HG03520 (cell line): ENCODE data around the gene PODXL.
"Not testable (repeated sequence)": the region's sequence is repeated elsewhere in the genome, so short reads cannot be mapped to it uniquely, and the experiment has no call there.

Experiments used
- ATAC-seq: cut with Tn5 transposase; IDR thresholded peaks from one replicate; pipeline ENCODE4 v1.9.1; 2021; ENCODE audit warnings: mild to moderate bottlenecking, moderate library complexity; ENCODE audit not compliant: unreplicated experiment

The PODXL gene

DNA sequence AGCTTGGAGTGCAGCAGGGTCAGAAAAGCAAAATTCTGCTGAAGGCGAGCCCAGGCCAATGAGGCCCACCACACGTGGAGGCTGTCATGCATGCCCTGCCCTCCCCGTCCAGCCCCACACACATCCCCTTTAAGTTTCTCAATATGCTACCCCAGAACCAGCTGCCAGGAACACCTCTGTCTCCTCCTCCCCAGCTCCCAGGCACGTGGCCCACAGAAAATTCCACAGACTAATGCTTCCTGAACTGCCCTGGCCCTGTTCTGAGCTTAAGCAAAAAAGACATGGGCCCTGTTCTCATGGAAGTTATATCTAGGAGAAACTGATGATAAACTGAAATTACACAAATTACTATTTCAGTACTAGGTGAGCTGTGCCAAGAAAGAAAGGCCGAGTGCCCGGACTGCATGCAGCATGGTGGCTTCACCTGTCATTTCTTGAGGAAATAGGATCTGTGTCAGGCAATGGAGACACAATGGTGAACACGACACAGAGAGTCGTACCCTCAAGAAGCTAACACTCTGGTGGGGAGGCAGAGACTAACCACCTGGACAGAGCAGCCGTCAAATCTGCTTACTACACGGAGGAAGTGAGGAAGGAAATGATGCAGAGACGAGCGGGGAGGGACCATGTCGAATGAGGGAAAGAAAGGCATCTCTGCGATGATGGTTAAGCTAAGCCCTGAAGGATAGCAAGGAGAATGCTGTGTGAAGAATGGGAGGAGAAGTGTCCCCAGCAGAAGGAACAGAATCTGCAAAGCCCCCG lies 44.5 kb downstream of the PODXL start:
- ATAC-seq: no peak

- ATAC-seq: no peak
Observed at GRCh38 chr7:131511071-131511470, 45.4 kb downstream of the PODXL start.

- no peak for ATAC-seq
Observed at GRCh38 chr7:131509781-131510180, 46.6 kb downstream of the PODXL start.

- ATAC-seq: no peak
Observed at GRCh38 chr7:131508754-131509486, 47.5 kb downstream of the PODXL start.

GRCh38 chr7:131507592-131508331 lies 48.7 kb downstream of the PODXL start:
- ATAC-seq: peak; percentile 87

GRCh38 chr7:131506597-131506996 lies 49.8 kb downstream of the PODXL start:
- no peak for ATAC-seq

DNA sequence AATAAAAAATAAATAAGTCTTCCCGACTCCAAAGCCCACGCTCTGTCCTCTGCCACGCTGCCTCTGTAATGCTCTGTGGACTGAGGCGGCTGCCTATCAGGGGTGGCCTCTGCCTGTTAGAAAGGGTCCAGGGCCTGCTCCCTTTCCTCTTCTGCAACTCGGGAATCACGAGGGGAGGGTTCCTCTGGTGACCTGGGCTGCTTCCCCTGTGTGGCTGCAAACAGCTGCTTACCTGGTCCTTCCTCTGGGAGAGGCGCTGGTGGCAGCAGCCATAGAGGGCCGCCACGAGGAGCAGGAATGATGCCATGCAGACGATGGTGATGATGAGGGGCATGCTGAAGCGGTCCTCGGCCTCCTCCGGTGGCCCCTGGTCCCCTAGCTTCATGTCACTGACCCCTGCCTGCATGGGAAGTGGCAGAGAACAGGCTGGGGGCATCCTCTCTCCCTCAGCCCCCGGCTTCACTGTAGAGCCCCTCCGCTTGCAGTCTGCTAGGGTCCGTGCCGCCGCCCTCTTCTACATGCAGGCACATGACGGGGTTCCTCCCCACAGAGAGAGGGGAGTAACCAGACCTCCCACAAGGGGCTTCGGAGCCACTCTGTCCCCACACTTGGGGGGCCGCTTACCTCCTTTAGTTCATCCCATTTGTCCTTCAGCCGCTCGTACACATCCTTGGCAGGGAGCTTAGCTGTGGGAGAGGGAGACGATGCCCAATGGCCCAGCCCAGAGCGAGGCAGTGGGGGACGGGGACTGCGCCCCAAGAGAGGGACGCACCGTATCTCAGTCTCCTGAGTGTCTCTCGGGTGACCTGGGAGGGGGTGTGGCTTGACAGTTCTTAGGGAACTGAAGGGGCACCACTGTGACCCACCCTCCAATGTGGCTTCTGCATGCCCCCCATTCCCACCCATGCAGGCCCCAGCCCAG lies 50.5 kb downstream of the PODXL start:
- no peak for ATAC-seq

- ATAC-seq: not testable (repeated sequence)
Observed at GRCh38 chr7:131505037-131505620, 51.3 kb downstream of the PODXL start.

DNA sequence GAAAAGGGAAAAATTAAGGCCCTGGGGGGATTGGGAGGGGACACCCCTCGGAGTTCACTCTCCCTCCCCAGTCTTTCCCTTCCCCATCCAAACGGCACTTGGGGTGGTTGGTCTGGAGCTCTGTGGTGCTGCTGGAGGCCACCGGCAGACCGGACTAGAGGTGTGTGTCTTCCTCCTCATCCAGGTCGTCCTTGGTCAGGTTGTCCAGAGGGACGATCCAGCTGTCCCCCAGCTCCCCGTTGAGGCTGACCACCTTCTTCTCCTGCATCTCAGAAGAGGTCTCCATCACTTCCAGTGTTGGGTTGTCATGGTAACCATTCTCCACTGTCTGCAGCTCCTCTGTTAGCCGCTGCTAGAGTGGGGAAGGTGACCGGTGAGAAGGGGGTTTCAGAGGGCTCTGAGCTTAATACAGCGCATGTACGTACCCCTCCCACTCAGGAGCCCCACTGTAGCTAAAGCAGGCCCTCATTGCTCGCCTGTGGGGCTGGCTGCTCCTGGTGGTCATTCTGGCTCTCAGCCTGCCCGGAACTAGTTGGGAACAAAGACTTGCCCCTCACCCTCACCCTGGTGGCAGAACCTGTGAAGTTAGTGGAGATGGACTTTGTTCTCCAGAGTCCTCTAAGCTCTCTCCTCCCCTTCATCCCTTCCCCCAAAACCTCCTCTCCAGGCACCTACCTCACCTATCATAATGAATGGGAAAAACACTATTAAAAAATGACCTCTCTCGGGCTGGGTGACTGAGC lies 52.1 kb downstream of the PODXL start:
- no peak for ATAC-seq

DNA sequence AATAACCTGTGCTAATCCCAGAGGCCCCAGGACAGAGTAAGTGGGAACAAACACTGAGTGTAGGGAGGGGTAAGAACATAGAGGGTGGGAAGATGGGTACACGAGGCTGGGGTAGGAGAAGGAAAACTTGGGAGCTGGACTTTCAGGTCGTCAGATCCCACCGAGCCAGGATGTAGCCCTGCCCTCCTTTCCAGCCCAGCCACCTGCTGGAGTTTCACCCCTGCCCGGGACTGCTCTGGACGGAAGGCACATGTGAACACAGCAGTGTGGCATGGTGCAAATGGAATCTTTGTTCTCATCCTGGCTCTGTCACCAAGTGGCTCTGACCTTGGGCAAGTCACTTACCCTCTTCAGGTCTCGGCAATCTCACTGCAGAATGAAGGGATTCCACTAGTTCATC lies 52.8 kb downstream of the PODXL start:
- no peak for ATAC-seq

DNA sequence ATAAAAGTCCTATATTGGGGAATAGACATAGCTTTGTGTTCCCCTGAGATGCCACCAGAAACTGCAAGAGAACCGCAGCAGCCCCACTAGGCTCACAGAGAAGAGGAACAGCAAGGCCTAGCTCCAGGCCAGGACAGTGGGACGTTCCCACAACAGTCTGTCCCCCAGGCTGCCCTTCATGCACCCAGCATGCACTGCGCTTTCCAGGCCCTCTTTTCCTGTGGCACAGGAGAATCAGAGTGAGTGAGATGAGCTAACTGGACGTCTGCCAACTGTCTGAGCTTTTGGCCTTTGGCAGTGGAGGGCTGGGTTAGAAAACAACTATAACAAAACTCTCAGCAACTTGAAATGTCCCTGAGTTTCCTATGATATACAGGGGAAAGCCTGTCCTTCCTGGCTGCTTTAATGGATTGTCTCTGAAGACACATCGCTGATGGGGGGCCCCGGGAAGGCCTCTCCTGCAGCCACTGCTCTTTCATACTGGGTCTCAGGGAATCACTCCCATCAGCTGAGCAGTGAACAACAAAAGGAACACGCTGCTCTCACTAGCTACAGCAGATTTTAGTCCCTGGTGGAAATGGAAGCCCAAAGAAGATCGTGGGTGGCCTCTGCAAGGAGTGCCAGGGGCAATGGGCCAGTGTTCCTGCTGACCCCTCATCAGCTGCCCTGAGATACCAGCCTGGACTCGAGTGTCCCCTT lies 53.5 kb downstream of the PODXL start:
- no peak for ATAC-seq

- ATAC-seq: no peak
Observed at GRCh38 chr7:131501930-131502685, 54.3 kb downstream of the PODXL start.

DNA sequence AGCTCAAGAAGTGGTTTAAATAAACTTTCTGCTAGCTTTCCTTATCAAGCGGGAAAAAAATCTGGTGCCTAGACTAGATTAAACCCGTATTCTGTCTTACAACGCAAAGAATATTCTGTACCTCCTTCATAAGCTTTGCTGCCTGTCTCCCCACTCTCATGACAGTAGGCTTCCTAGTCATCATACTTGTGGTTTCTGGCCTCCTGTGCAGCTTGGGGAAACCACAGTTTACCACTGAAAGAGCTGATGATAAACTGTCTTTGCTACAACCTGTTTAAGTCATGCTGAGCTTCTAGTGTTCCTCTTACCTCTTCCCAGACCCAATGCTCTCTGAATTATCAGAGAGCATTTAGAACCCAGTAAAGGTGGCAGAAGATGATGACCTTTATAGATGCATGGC lies 55.0 kb downstream of the PODXL start:
- peak; percentile 66 for ATAC-seq

DNA sequence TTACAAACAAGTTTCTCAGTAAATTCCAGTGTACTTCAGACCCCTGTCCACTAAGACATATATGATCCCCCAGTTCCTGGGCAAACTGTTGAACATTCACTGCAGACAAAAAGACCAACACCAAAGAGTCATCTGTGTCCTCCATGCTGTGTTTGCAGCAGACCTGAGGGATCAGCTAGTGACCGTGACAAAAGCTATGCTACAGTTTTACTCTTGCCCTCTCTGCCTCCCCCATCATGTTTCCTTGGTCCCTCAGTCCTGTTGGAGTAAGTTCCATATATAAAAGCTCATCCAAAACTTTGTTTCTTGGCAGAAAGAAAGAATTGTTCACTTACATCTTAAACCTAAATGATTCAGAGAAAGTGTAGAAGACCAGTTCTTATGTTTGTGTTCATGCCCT lies 56.1 kb downstream of the PODXL start:
- ATAC-seq: no peak

DNA sequence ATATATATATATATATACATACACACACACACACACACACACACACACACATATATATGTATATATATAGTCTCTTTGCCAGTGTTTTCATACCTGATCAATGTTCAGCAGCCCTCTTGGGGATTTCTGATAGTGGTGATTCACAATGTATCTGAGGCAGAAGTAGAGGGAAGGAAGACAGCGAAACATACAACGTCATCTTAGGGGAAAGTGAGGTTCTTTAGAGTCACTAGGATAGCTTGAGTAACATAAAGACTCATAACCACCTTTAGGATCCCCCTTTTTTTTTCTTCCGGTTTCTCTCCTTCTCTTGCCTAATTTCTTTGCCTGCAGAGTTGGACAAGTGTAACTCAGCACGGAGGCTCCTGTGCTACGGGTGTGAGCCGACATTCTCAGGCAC lies 56.6 kb downstream of the PODXL start:
- ATAC-seq: no peak

- no peak for ATAC-seq
Observed at GRCh38 chr7:131498237-131498885, 58.1 kb downstream of the PODXL start.

DNA sequence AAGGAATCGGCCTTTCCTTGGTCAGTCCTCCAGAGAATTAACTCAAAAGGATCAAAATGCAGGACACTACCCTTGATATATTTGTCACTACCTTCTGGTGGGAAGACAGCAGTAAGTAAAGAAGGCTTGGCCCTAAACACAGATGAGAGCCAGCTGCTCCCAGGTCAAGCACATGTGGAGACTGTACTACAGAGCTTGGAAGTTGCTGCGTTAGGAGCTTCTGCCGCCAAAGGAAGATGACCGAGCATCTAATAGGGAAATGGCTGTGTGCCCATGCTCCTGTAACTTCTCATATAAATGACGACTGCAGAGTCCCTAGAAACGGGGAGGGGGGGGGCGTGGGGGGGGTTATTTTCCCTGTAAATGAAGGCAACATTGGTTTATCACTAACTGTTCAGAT lies 59.0 kb downstream of the PODXL start:
- no peak for ATAC-seq
